Prostate gland (tissue), 2 donors: ENCODE measurements around the gene TEX29. TPM values are rescaled to one million over a fixed set of nuclear protein-coding genes. Genes with fewer than 3 reads are reported as not detected.

Experiments
- DNase-seq: peaks from one replicate; pipeline ENCODE4 v3.0.0-alpha.2; 2019; ENCODE audit warnings: low spot score
- H3K27ac ChIP-seq, 2 donors: fragments of 200-600 bp; sonication (generic); 2 replicates each; pipeline ENCODE4 v1.5.1; 2017 to 2019
- H3K27me3 ChIP-seq: fragments of 200-600 bp; sonication (generic); replicated peaks from 2 replicates; pipeline ENCODE4 v1.5.1; 2019; ENCODE audit not compliant: insufficient read depth
- H3K36me3 ChIP-seq, 2 donors: fragments of 200-600 bp; sonication (generic); 1 replicate in 1 of 2; 2 replicates in 1 of 2; pipeline versions ENCODE4 v1.5.1 to v1.8.1; 2017 to 2019
- H3K4me1 ChIP-seq: fragments of 200-600 bp; sonication (generic); replicated peaks from 2 replicates; pipeline ENCODE4 v1.5.1; 2019
- H3K4me3 ChIP-seq, 2 donors: fragments of 200-600 bp; sonication (generic); 2 replicates each; pipeline ENCODE4 v1.5.1; 2017 to 2019
- H3K9me3 ChIP-seq: fragments of 200-600 bp; sonication (generic); 2 replicates; pipeline ENCODE4 v1.5.1; 2017
- CTCF ChIP-seq, 4 experiments: fragments of 200-600 bp in 2 of 4; fragments of 450-650 bp in 2 of 4; sonication (generic) in 2 of 4; IDR thresholded peaks; 1 replicate in 3 of 4; 2 replicates in 1 of 4; pipeline ENCODE4 v1.5.1; 2016 to 2019; ENCODE audit warnings: antibody characterized with exemption in 4 of 4, mild to moderate bottlenecking in 2 of 4, moderate library complexity in 2 of 4
- POLR2A ChIP-seq: fragments of 450-650 bp; IDR thresholded peaks from one replicate; pipeline ENCODE4 v1.6.1; 2016; ENCODE audit warnings: antibody characterized with exemption, mild to moderate bottlenecking
- POLR2AphosphoS5 ChIP-seq: sonication (generic); formaldehyde crosslinking; IDR thresholded peaks from one replicate; pipeline ENCODE4 v1.6.1; 2017; ENCODE audit warnings: antibody characterized with exemption
- WGBS: methylation state at CpG from one replicate; pipeline ENCODE4 v1.1.5; 2018; 5-methylcytosine and 5-hydroxymethylcytosine counted together
- intact Hi-C: fragments of 100-400 bp; cut with DNase I; formaldehyde crosslinking; loops from one replicate; pipeline ENCODE4 v1.14.2; 2022
- total RNA-seq, 2 donors: library from RNA; depleted of rRNA; stranded (reverse); fragments of >200 nt; gene quantifications; one replicate each; pipeline ENCODE4 v1.1.0, GENCODE V29; 2016

Gene TEX29
- total RNA-seq, 2 donors from 2014 or later = 1.4 TPM; not detected in 1

GRCh38 chr13:111329641-111330040 is 9.2 kb downstream of the TEX29 start:
- intact Hi-C loops = no loop called here
- H3K27ac ChIP-seq = no peak overlapping the region
- H3K9me3 ChIP-seq = no peaks in the 10 kb centered on the region
- 93% methylated on average over 7 of the region's 7 CpGs for WGBS
- DNase-seq = no peak
- H3K4me1 ChIP-seq = no peaks in the 10 kb centered on the region
- H3K36me3 ChIP-seq = no peaks in the 10 kb centered on the region
- H3K27me3 ChIP-seq = no peaks in the 10 kb centered on the region
- H3K4me3 ChIP-seq = no peak overlapping the region
- no peak for TF ChIP-seq CTCF (IDR thresholded peaks at IDR 0.05)
- TF ChIP-seq POLR2AphosphoS5 = no peak

GRCh38 chr13:111330066-111330610 is 9.7 kb downstream of the TEX29 start:
- no peak for TF ChIP-seq POLR2A
- no peak for TF ChIP-seq CTCF (IDR thresholded peaks at IDR 0.05)
- TF ChIP-seq POLR2AphosphoS5 = no peak
- peak; percentile 2 for DNase-seq
- no peak overlapping the region for H3K27ac ChIP-seq
- WGBS = 50% methylated on average over 11 of the region's 11 CpGs
- no peaks in the 10 kb centered on the region for H3K36me3 ChIP-seq
- no peaks in the 10 kb centered on the region for H3K9me3 ChIP-seq
- H3K4me1 ChIP-seq = no peaks in the 10 kb centered on the region
- intact Hi-C loops = no loop called here
- no peaks in the 10 kb centered on the region for H3K27me3 ChIP-seq
- H3K4me3 ChIP-seq = no peak overlapping the region

GRCh38 chr13:111335298-111335697 is 14.9 kb downstream of the TEX29 start:
- intact Hi-C loops = no loop called here
- no peak for TF ChIP-seq POLR2AphosphoS5
- TF ChIP-seq CTCF (IDR thresholded peaks at IDR 0.05) = no peak
- no peak for TF ChIP-seq POLR2A
- Histone ChIP-seq H3K4me3 (no peak overlapping the region), H3K36me3 (no peaks in the 10 kb centered on the region), H3K27ac (no peak overlapping the region), H3K27me3 (no peaks in the 10 kb centered on the region), H3K9me3 (no peaks in the 10 kb centered on the region), H3K4me1 (no peaks in the 10 kb centered on the region)
- WGBS = 51% methylated on average over 5 of the region's 5 CpGs
- peak; percentile 2 for DNase-seq

GRCh38 chr13:111336666-111337065 is 16.2 kb downstream of the TEX29 start:
- DNase-seq = peak; percentile 0
- H3K27ac ChIP-seq = no peak overlapping the region

More at GRCh38 chr13:111336666-111337065, 16.2 kb downstream of the TEX29 start:
- Histone ChIP-seq H3K9me3 (no peaks in the 10 kb centered on the region), H3K36me3 (no peaks in the 10 kb centered on the region), H3K27me3 (no peaks in the 10 kb centered on the region), H3K4me1 (no peaks in the 10 kb centered on the region), H3K4me3 (no peak overlapping the region)
- TF ChIP-seq CTCF (IDR thresholded peaks at IDR 0.05) (no peak), POLR2A (no peak), POLR2AphosphoS5 (no peak)
- intact Hi-C loops = no loop called here
- 89% methylated on average over 9 of the region's 9 CpGs for WGBS
